Right lobe of liver (tissue), 6 donors: Measurements from ENCODE around the gene MCEE. TPM values are rescaled to one million over a fixed set of nuclear protein-coding genes. Genes with fewer than 3 reads are reported as not detected.

Experiments
- ATAC-seq, 4 donors: fragments of 200-7000 bp; cut with Tn5 transposase; one replicate each; pipeline ENCODE4 v1.9.1; 2020; ENCODE audit warnings: mild to moderate bottlenecking in 4 of 4, moderate library complexity in 4 of 4
- DNase-seq, 3 donors: peaks; one replicate each; pipeline ENCODE4 v3.0.0-alpha.2; 2020
- H3K27ac ChIP-seq, 3 donors: fragments of 200-600 bp; one replicate each; pipeline ENCODE4 v1.8.0; 2022
- H3K27me3 ChIP-seq, 2 donors: fragments of 200-600 bp; one replicate each; pipeline ENCODE4 v1.8.0; 2022
- H3K36me3 ChIP-seq, 4 donors: fragments of 200-600 bp; sonication (generic) in 1 of 4; one replicate each; pipeline versions ENCODE4 v1.5.1 to v1.8.0; 2017 to 2022; ENCODE audit warnings: control low read depth in 1 of 4
- H3K4me1 ChIP-seq, 4 donors: fragments of 200-600 bp; sonication (generic) in 1 of 4; one replicate each; pipeline versions ENCODE4 v1.5.1 to v1.8.0; 2017 to 2022; ENCODE audit warnings: control low read depth in 1 of 4
- H3K4me3 ChIP-seq, 3 donors: fragments of 200-600 bp; one replicate each; pipeline ENCODE4 v1.8.0; 2022
- H3K9me3 ChIP-seq, 4 donors: fragments of 200-600 bp; sonication (generic) in 1 of 4; one replicate each; pipeline versions ENCODE4 v1.5.1 to v1.8.0; 2017 to 2022; ENCODE audit warnings: control low read depth in 1 of 4
- POLR2A ChIP-seq: fragments of 450-650 bp; IDR thresholded peaks from one replicate; pipeline ENCODE4 v1.6.1; 2017; ENCODE audit warnings: antibody characterized with exemption, mild to moderate bottlenecking
- WGBS: methylation state at CpG from one replicate; pipeline ENCODE4 v1.1.6; 2018; ENCODE audit warnings: low coverage, low lambda C conversion rate; ENCODE audit not compliant: insufficient coverage; ENCODE audit errors: missing lambda C conversion rate; 5-methylcytosine and 5-hydroxymethylcytosine counted together
- intact Hi-C, 2 donors: fragments of 100-400 bp; cut with DNase I; formaldehyde crosslinking; loops; one replicate each; pipeline versions ENCODE4 v1.11.2 to v1.14.1; 2022
- total RNA-seq, 6 experiments: library from RNA; depleted of rRNA in 2 of 6; stranded (reverse); fragments of >200 nt in 2 of 6; fragmentation: NEBNext Ultra II Directional in 3 of 6; extraction: Animal tissue kit (Norgen Biotek cat#: 25700) in 3 of 6; gene quantifications; one replicate each; pipeline versions ENCODE4 v1.1.0 to v1.2.4, GENCODE V29; 2016 to 2023
- TF ChIP-seq, protein P1 (sequence below), 4 donors: fragments of 200-600 bp in 3 of 4; fragments of 450-650 bp in 1 of 4; IDR thresholded peaks; one replicate each; pipeline versions ENCODE4 v1.5.1 to v1.8.0; 2016 to 2022; ENCODE audit warnings: antibody characterized with exemption in 4 of 4, mild to moderate bottlenecking in 2 of 4
- donor health status: DM: no; HTN: yes; CAD: no.
- donor health status: DM: no; HTN: no; CAD: no.
- donor health status: DM: no; HTN: no; CAD: no.
- donor health status: DM: no; HTN: yes; CAD: no.
- donor health status: DM: no; HTN: yes; CAD: no.

Gene MCEE
- total RNA-seq, 6 experiments from 2014 or later: 15.5 to 37.8 (median 23.1) TPM

- WGBS: 6% methylated on average over 12 of the region's 16 CpGs
- TF ChIP-seq, protein P1, sequence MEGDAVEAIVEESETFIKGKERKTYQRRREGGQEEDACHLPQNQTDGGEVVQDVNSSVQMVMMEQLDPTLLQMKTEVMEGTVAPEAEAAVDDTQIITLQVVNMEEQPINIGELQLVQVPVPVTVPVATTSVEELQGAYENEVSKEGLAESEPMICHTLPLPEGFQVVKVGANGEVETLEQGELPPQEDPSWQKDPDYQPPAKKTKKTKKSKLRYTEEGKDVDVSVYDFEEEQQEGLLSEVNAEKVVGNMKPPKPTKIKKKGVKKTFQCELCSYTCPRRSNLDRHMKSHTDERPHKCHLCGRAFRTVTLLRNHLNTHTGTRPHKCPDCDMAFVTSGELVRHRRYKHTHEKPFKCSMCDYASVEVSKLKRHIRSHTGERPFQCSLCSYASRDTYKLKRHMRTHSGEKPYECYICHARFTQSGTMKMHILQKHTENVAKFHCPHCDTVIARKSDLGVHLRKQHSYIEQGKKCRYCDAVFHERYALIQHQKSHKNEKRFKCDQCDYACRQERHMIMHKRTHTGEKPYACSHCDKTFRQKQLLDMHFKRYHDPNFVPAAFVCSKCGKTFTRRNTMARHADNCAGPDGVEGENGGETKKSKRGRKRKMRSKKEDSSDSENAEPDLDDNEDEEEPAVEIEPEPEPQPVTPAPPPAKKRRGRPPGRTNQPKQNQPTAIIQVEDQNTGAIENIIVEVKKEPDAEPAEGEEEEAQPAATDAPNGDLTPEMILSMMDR (IDR thresholded peaks at IDR 0.05): peak; percentile 54 to 70 (median 64)
- no peak for TF ChIP-seq POLR2A
- no peaks in the 10 kb centered on the region for H3K9me3 ChIP-seq
- H3K36me3 ChIP-seq: no peaks in the 10 kb centered on the region
- no peaks in the 10 kb centered on the region for H3K4me1 ChIP-seq
- no peak overlapping the region for H3K4me3 ChIP-seq
- no peak overlapping the region for H3K27ac ChIP-seq
- no peaks in the 10 kb centered on the region for H3K27me3 ChIP-seq
- intact Hi-C loops: no loop called here
- DNase-seq: peak in 2 of 3 donors; percentile 44 to 63
- ATAC-seq: peak; percentile 72 to 86 (median 82)
Measured at GRCh38 chr2:71157124-71157793, 27.2 kb upstream of the MCEE start.

- Histone ChIP-seq H3K36me3 (no peaks in the 10 kb centered on the region), H3K4me3 (no peak overlapping the region), H3K9me3 (no peaks in the 10 kb centered on the region), H3K27me3 (no peaks in the 10 kb centered on the region), H3K4me1 (no peaks in the 10 kb centered on the region), H3K27ac (no peak overlapping the region)
- intact Hi-C loops: no loop called here
- ATAC-seq: no peak
- 55% methylated on average over 2 of the region's 6 CpGs for WGBS
- DNase-seq: no peak
- TF ChIP-seq, protein P1 (IDR thresholded peaks at IDR 0.05): no peak
- no peak for TF ChIP-seq POLR2A
Measured at GRCh38 chr2:71156573-71156972, 26.5 kb upstream of the MCEE start.

GRCh38 chr2:71155846-71156245 lies 25.8 kb upstream of the MCEE start:
- intact Hi-C loops: no loop called here
- Histone ChIP-seq H3K27ac (no peak overlapping the region), H3K9me3 (no peaks in the 10 kb centered on the region), H3K4me3 (no peak overlapping the region), H3K27me3 (no peaks in the 10 kb centered on the region), H3K4me1 (no peaks in the 10 kb centered on the region), H3K36me3 (no peaks in the 10 kb centered on the region)
- no peak for DNase-seq
- TF ChIP-seq POLR2A: no peak
- TF ChIP-seq, protein P1 (IDR thresholded peaks at IDR 0.05): no peak
- WGBS: 87% methylated on average over 4 of the region's 4 CpGs
- ATAC-seq: no peak

GRCh38 chr2:71154798-71155197 lies 24.8 kb upstream of the MCEE start:
- TF ChIP-seq, protein P1 (IDR thresholded peaks at IDR 0.05): peak; percentile 18 to 33 (median 22)
- no peak for TF ChIP-seq POLR2A
- Histone ChIP-seq H3K36me3 (peaks cover 0 to 6% (median 2%) of the 10 kb centered on the region in 4 donors), H3K4me3 (no peak overlapping the region), H3K27me3 (no peaks in the 10 kb centered on the region), H3K4me1 (no peaks in the 10 kb centered on the region), H3K9me3 (no peaks in the 10 kb centered on the region), H3K27ac (no peak overlapping the region)
- DNase-seq (peak in 1 of 3 donors; percentile 29), ATAC-seq (peak; percentile 52 to 74 (median 71))
- intact Hi-C loops: no loop called here
- 51% methylated on average over 2 of the region's 6 CpGs for WGBS
